Stimulated activated CD4-positive, alpha-beta T cell treated with anti-CD3 and anti-CD28 coated beads, TNF-alpha, amount 100 ng/mL, for 1 hour (primary cell): Measurements from ENCODE around the gene GNB2.

Experiments
- DNase-seq, 3 donors: peaks; one replicate each; pipeline ENCODE4 v3.0.0-alpha.2; 2020; ENCODE audit warnings: low read depth in 3 of 3, low spot score in 1 of 3

Gene GNB2

DNA sequence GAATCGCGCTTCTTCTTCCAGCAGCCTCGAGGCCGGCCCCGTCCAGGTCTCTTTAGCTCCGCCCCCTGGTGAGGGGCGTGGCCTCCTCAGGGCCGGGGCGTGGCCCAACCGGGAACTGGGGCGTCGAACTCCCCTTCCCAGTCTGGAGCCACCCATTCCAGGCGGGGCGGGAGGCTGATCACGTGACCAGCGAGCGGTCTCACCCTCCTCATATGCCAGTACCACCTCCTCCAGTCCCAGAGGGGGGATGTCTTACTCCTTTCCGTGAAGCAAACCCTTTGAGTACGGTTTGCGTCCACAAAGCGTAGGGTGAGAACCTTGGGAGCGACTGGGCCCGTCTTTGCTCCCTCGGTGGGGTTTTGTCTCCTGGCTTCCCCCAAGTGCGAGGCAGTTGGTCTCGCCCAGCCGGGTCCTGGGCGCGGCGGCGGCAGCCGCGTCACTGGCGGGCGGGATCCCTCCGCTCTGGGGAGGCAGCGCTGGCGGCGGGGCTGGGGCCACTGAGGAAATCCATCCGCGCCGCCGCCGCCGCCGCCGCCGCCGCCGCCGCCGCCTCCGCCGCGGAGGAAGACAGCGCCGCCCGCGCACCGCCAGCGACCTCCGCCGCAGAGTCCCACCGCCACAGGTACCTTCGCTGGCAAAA lies at the start of gene GNB2:
GNB2 (plus strand) TSS at position 439 of the 640 bp plus-strand sequence. CDS start 2,526 bp downstream, outside the sequence.
- DNase-seq: peak; percentile 95 to 100 (median 96)

DNA sequence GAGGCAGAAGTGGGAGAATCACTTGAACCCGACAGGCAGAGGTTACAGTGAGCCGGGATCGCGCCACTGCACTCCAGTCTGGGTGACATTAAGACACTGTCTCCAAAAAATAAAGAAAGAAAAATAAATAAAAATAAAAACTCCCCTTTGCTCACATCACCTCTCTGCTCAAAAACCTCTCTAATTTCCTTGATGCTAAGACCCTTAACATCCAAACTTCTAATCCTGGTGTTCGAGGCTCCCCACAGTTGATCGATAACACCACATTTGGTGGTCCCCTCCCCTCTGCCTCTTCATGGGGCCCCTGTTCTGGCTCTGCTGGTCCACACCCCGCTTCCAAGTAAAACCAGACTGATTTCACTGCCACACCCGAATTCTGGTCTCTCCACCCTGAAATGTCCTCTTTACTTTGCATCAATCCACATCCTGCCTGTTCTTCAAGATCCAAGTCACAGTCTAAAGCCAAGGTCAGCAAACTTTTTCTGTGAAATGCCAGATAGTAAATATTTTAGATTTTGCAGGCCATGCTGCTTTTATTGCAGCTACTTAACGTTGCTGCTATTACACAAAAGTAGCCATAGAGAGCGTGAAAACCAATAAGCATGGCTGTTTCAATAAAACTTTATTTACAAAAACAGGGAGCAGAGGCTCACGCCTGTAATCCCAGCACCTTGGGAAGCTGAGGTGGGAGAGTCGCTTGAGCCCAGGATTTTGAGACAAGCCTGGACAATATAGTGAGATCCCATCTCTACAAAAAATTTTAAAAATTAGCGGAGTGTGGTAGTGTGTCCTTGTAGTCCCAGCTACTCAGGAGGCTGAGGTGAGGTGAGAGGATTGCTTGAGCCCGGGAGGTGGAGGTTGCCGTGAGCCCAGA lies 49.4 kb upstream of the GNB2 start:
- no peak for DNase-seq

DNA sequence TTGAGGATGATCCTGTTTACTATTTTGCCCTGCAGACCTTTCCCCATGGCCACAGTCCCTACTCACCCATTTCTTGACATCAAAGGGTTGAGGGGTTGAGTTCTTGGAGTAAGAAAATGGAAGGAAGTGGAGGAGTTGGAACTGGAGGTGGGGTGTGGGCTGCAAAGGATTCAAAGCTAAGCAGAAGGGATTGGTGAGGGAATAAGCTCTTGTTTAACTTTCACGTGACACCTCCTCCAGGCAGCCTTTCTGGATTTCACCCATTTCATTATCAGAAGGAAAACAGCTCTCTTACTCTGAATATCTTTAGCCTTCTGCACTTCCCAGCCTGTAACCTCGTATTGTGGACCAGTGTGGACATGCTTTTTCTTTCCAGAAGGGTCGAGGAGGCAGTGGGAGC lies 47.5 kb upstream of the GNB2 start:
- DNase-seq: no peak

DNA sequence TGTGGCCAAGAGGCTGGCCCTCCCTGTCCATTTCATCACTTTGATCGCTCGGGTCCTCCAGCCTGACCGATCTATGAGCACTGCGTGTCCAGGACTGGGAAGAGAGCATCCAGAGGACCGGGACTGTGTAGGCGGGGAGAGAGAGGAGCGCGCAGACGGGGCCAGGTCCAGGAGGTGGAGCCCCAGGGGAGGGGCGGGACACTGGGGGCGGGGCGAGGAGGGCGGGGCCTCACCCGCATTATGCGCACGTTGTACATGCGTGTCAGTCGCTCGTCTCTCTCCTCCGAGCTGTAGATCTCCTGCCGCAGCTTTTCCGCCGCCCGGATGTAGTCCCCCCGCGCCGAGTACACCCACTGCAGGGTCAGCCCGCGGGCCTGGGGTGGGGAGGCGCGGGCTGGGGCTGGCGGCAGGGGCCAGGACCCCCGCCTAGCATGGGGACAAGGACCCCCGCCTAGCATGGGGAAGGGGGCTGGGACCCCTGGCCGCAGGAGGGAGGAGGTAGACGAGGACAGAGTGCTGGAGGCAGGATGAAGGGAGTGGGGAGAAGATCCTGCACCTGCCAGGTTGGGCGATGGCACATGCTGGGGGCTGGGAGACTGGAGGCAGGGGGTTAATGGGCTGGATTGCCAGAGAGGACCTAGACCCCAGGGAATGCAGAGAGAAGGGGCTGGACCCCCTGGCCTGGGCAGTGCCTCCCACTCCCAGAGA lies 46.9 kb upstream of the GNB2 start:
- DNase-seq: peak; percentile 78 to 85 (median 79)

DNA sequence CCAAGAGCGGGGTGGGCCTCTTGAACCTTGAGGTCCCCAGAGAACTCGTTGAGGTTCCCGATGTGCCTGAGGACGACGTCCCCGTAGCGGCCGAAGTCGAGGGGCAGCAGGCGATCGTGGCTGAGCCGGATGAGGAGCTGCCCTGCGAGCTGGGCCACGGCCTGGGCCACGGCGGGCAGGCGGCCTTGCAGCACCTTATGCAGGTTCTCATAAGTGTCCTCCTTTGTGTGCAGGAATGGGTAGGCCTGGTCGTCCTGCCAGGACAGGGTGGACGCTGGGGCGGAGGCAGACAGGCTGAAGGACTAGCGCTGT lies 46.3 kb upstream of the GNB2 start:
- no peak for DNase-seq

DNA sequence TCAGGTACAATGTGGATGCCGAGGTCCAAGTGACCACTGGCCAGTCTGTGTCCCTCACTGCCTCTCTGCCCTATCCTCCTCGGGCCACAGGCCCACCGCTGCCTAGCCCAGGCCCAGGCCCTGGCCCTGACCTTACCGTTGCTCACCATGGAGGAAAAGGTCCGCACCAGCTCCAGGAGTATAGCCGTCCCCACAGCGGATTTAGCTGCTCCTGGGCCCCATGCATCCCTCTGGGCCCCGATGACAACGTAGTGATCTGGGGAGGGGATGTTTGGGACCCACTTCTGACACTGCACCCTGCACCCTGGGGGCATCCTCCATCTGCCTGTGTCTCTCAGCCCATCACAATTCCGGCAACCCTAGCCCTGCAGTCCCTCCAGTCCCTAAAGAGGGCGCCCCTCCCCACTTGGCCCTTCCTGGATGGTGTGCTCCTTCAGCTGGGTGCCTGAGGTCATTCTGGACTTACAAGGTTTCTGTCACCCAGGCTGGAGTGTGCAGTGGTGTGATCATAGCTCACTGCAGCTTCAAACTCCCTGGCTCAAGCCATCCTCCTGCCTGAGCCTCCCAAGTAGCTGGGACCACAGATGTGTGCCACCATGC lies 44.3 kb upstream of the GNB2 start:
- DNase-seq: no peak

DNA sequence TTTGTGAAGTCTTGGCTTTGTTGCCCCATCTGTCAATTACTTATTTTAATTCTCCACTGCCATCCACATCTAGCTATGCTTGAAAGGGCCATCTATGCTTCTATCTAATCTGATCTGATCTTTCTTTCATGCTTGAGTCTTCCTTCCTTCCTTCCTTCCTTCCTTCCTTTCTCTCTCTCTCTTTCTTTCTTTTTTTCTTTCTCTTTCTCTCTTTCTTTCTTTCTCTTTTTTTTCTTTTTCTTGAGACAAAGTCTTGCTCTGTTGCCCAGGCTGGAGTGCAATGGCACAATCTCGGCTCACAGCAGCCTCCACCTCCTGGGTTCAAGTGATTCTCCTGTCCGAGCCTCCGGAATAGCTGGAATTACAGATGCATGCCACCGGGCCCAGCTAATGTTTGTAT lies 43.5 kb upstream of the GNB2 start:
- no peak for DNase-seq

DNA sequence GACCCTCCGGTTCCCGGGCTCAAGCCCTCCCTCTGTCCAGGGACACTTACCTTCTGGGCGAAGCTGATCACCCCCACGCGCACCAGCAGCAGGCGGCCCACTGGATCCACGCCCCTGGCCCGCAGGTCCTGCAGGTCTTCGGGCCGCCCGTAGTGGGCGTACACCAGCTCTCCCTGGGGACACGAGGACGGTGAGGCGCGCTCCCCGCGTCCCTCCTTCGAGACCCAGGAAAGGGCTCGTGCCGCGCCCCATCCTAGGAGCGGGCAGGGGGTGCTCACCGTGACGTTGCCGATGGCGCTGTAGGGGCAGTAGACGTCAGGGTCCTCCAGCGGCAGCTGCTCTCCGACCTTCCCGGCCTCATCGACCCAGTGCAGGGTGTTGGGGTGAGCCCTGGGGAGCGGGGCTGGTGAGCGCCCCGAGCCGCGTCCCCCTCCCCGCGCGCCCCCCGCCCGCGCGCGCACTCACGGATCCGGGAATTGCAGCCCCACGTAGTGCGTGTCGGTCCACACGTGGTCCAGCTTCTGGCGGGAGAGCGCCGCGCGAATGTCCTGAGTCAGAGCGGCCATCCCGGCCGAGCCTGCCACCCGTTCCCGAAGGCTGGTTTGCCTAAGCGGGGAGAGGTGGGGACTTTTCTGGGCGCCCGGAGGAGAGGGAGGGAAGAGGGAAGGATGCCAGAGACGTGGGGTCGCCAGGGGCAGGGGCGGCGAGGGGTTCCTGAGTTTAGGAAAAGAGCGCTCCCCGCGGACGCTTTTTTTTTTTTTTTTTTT lies 40.4 kb upstream of the GNB2 start:
- DNase-seq: peak in 1 of 3 donors; percentile 12

DNA sequence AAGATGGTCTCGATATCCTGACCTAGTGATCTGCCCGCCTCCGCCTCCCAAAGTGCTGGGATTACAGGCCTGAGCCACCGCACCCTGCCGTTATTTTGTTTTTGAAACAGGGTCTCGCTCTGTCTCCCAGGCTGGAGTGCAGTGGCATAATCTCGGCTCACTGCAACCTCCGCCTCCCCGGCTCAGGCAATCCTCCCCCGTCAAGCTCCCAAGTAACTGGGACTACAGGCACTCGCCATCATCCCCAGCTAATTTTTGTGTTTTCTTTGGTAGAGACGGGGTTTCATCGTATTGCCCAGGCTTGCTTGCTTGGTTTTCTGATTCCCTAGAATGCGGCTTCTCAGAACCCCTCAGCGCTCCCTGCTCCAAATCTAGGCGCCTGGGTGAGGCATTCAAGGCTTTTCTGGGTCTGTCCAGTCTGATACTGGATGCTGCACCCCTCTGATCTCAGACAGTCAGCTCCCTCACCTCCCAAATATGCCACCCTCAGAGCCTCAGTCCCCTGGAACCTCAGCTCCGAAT lies 33.5 kb upstream of the GNB2 start:
- no peak for DNase-seq

DNA sequence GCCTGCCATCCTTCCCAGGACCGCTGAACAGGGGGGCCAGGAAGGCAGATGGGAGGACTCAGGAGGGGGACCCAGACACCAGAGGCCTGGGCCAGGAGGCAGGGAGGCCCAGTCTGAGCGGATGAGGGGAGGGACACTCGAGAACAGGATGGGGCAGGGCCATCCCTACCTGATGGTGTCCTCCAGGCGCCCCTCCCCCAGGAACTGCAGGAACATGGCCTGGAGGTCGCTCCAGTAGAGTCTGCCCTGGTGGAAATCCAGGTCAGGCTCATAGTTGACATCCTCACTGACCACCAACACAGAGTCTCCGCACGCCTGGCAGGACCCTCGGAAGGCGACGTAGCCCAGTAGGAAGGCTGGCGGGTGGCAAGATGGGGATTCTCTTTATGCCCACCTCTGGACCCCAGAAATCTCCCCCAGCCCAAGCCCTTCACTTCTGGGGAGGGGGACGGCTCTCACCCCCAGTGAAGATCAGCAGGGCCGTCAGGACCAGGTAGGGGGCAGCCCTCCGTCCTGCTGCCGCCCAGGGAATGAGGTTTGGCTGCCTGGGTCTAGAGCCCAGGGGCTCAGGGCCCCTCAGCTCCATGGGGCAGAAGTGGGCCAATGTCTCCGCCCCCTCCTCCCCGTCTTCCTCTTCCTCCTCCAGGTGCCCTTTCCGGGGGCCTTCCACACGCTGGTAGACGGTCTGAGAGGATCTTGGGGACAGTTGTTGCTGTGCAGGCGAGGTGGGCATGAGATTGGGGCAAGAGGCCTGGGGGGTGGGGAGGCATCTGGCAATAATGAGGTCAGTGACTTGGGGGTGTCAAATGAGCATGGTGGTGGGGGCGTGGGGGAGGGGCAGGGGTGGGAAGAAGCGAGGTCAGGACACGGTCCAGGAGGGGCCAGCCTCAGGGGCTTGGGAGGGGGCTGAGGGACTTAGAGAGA lies 32.8 kb upstream of the GNB2 start:
- no peak for DNase-seq

DNA sequence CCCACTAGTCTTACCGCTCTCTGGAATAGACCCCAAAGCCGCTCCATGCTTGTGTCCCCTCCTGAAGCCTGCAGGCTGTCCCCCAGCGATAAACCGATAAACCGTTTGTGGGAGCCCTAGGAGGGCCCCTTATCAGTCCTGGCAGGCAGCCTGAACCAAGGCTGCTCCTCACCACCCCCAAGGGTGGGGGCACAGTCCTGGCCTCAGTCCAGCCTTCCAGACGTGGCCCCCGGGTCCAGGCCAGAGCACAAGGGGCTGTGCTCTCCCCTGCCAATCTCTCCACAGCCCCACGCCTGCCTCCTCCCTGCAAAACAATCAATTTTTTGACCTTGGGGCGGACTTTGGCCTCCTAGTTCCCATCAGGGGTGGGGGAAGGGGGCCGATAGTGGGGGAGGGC lies 32.1 kb upstream of the GNB2 start, which contains the start of gene TFR2:
TFR2 (minus strand) TSS at position 90 of the 397 bp plus-strand sequence; CDS start at position 47, 43 bp downstream.
- no peak for DNase-seq

DNA sequence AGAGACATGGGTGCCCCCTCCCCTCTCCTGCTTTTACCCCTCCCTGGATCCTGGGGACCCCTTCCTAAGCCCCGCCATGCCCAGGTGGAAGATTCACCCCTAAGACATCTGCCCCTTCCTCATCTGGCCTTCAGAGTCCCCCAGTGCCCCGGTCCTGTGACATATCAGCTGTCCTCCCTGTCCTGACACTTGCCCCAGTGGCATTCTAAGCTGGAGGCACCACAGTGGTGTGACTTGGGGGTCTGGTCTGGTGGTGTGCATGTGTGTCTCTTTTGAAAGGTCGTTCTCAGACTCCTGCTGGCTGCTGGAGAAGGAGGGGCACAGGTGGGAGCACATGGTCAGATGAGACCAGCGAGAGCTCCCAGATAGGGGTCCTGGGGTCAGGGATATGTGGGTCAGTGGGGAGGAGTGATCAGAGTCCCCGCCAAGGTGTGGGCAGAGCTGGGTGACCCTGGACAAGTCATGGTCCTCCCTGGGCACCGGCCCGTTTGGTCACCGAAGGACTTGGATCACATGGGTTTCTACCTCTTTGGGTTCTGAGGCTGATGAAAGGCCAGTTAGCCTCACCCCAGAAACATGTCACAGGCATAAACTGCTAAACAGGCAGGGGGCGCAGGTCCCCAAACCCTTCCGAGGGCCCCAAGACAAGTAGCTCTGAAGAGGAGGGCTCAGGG lies 31.5 kb upstream of the GNB2 start:
- DNase-seq: no peak

DNA sequence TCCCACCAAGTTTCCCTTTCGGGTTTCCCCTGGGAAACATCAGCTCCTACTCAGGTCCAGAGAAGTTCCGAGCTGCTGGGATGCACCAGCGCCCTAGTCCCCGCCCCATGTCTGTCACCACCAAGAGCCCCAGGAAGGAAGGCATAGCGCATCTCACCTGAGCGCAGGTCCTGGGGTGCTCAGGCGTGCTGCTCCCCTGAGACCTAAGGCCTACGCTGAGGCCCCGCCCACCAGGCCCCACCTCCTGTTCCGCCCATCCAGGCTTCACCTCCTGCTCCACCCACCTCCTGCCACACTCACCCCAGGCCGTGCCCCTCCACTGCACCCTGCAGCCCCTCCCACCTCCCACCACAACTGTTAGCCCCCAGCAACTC lies 31.0 kb upstream of the GNB2 start:
- no peak for DNase-seq

DNA sequence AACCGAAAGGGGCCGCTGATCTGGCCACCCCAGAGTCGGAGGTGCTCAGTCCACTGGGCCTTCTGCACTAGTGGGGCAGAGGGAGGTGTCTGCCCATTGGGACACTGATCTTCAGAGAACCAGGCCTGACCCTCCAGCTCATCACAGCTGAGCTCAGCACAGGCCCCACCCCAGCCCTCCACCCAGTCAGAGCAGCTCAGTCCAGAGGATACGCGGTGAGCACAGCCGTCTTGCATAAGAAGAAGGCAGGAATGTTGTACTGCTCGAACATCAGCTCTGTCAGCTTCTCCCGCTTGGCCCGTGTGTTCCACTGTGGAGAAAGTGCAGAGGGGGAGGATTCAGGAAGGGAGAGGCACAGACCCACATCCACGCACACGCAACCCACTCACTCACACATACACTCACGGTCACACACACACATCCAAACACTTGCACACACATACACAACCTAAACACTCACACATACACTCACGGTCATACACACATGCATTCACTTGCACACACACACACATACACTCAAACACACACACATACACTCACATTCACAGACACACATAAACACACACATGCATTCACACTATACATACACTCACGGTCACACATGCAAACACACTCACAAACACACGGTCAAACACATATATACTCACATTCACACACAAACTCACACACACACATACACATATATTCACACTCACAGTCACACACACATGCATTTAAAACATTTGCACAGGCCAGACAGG lies 23.5 kb upstream of the GNB2 start:
- DNase-seq: no peak

DNA sequence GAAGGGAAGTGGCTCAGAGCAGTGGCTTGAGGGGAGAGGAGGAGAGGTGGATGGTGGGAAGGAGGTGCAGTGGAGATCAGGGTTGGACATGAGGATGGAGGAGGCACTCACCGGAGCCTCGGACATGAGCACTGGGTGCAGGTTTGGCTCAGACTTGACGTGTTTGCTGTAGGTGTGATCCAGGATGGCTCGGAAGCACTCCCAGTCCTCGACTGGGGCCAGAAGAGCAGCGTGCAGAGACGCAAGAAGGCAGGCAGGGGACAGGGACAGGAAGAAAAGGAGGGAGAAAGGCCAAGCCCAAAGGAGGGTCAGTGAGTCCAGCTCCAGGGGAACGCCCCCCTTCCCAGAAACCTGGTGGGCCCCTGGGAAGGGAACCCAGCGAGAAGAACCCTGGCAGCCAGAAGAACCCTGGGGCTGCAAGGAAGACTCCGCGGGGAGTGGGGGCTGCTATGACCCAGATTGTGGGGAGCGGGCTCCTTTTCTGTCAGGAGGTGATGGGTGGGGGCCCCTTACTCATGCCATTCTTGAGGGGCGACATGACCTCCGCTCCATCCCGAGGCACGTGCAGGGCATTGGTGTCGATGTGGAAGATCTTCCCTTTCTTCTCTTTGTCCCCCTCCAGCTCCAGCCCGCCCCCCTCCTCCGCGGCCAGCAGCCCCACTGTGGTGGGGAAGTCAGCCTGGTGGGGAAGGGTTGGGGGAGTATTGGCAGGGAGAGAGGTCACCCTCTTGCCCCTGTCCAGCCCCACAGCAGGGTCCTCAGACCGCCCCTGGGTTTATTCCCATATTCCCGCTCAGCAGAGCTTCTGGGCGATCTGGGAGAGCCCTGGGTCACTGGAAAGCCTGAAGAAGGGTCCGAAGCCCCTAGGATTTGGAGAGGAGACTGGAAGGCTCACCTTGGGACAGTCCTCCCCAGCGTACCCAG lies 18.4 kb upstream of the GNB2 start:
- DNase-seq: no peak

DNA sequence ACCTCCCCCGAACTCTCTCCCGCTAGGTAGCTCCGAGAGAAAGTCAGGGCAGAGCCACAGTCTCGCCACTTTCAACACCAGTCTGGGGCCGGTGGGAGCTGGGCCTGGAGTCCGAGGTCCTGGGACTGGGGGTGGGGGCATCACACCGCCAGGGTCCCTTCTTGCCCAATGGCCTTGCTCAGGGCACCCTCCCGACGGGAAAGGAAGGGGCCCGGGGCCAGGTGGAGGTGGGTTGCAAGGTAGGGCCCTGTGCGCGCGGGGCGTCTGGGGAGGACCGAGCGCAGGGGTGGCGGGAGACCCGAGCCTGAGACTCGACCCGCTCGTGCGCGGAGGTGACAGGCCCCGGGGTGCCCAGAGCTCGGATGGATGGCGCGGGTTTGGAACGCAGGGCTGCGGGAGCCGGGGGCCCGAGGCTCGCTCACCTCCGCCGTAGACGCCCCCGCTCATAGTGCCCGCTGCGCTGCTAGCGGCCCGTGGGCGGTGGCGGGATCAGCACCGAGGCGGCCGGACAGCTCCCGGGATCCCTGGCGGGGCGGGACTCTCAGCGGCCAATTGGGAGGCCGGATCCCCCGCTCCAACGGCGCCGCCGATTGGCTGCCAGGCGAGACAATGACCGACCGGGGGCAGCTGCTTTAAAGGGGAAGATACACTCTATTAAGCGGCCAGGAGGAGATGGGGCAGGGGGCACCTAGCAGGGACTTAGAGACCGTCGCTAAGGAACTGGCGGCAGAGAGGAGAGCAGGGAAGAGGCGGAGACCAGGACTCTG lies 17.4 kb upstream of the GNB2 start, which contains the start of gene ACTL6B:
ACTL6B (minus strand) TSS at position 541 of the 767 bp plus-strand sequence; CDS start at position 447, 94 bp downstream.
- DNase-seq: no peak
